HTR-8/SVneo (cell line): ENCODE results near the gene MYBPH.

Source experiments
- DNase-seq: peaks from one replicate; pipeline ENCODE4 v3.0.0; 2011; ENCODE audit warnings: low spot score, mixed read lengths; ENCODE audit not compliant: insufficient read length
- FAIRE-seq: peaks from 2 replicates; lab custom pipeline; 2011; peaks lifted over from hg19 to GRCh38; lab: Jason Lieb, UNC

The MYBPH gene

DNA sequence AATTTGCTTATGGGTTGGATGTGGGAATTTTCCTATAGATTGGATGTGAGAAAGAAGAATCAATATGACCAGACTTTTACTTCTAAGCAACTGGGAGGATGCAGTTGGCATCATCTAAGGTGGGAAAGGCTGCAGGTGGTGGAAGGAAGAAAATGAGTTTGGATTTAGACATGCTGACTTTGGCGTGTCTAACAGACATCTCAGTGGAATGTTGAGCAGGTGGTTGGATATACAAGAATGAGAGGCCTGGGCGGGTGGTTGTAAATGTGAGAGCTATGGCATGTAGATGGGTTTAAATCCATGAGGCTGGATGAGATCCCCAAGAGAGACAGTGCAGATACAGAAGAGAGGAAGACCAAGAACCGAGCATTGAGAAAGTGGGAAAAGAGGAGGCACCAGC lies 37.6 kb downstream of the MYBPH start:
- FAIRE-seq = no peak
- no peak for DNase-seq

DNA sequence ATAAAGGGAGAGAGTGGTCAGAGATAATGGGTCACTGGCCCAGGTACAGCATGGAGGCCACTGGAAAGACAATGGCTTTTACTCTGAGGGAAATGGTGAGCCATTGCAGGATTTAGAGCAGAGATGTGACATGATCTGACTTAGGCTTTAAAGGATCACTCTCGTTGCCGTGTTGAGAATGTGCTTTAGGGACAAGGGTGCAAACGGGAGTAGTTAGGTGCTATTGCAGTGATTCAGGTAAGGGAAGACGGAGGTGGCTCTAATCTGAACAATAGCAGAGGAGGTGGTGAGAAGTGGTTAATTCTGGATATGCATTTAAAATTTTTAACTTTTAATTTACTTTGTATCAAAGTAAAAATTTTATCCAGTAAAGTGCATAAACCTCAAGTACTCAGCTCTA lies 38.3 kb downstream of the MYBPH start:
- DNase-seq (no peak), FAIRE-seq (no peak)

DNA sequence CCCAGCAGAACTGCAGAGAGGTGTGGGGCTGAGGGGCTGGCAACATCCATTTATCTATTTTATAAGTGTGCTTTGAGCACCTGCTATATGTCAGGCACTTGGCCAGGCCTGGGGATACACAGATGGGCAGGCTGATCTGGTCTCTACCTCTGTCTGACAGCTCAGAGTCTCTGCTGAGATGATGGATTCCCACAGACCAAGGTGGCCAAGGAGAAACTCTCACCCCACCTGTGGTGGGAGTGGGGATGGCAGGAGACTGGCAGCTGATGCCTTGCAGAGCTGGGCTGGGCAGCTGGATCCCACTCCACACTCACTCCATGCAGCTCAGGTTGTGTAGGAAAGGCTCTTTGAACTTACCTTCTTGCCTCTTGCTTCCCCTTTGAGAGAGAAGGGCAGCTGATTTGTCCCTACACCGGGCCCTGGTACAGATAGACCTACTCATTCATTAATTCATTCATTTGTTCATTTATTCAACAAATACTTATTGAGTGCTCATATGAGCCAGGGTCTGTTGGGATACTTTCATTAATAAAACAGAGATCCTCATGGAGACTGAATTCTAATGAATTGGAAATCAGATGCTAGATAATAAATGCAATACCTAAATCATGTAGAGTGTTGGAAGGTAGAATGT lies 39.1 kb downstream of the MYBPH start:
- FAIRE-seq (no peak), DNase-seq (no peak)

DNA sequence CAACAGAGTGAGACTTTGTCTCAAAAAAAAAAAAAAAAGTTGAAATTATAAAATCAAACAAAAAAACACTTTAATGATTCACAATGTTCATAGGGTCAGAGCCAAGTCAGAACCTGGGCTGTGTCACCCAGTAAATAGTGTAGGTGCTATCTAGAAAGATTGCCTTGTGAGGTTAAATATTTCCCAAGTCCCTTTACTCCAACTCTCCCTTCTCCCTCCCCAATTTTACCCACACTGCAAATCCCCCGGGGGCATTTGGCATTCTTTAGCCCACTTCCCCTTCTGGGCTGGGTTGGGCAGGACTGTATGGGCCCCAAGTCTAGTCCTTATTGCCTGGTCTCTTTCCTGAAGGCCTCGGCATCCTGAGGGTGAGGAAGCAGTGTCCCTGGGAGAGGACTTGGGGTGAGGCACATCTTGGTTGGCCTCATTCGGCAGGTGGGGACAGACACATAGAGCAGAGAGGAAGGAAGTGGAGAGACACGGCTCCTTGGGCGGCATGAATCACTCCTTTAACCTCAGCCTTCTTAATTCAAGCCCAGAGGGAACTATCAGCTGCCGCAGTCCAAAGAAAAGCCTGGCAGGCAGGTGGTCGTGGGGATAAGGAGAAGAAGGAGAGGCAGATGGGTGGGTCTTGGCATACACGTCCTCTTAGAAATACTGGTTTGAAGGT lies 39.9 kb downstream of the MYBPH start:
- FAIRE-seq = no peak
- no peak for DNase-seq

DNA sequence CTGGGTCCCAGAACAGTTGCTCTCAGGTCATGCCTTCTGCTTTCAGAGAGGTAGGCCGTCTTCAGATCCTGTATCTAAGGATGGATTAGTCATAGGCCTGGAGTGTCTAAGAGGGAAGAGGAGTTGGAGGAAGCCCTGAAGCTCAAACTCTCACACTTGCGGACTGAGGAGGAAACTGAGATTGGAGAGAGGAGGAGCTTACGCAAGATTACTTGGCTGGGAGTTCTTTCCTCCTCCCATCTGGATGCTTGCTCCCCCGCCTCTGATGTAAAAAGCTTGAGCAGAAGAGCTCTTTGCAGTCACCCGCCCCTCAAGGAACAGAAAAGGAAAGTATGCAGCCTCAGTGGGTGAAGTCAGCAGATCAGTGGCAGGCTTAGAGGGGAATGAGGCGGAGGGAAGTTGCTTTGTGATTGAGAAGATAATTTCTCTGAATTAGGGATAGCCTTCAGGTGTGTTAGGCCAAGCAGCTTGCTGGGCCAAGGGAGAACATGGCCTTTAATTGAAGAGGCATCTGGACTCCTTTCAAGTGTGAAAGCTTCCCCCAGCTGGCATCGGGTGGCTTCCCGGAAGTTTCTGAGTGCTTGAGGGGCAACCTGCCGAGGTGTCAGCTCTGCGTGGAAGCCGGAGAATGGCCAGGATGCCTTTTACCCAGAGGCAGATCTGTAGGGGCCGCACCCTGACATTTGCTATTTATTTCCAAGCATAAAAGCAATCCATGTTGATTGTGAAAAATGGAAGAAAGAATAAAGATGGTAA lies 41.5 kb downstream of the MYBPH start:
- no peak for FAIRE-seq
- DNase-seq = no peak

DNA sequence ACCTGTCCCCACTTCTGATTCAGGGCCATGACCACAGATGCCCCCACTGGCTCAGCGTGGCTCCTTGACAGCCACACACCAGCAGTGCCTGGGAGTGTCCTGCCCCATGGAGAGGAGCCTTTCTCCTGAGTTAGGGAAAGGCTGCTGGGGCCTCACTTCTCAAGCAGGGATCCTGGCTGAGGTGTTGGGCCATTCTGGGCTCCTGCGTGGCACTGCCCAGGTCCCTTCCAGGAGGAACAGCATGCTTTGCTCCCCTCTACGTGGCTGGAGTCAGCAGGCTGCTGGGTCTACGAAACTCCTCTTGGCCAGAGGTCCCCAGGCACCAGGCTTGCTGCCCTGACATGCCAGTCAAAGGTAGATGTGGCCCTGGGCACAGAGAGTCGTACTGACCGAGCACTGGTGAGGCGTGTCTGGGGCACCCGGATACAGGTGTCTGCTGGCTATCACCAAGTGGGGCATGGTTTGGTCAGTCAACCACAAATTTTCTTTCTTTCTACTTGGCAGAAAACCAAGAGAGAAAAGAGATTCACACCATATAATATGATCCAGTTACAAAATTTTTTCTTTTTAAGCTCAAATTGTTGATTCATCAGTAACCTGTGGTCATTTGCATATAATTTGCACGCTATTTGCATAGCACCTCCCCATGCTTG lies 44.0 kb downstream of the MYBPH start:
- DNase-seq = no peak
- FAIRE-seq = no peak

DNA sequence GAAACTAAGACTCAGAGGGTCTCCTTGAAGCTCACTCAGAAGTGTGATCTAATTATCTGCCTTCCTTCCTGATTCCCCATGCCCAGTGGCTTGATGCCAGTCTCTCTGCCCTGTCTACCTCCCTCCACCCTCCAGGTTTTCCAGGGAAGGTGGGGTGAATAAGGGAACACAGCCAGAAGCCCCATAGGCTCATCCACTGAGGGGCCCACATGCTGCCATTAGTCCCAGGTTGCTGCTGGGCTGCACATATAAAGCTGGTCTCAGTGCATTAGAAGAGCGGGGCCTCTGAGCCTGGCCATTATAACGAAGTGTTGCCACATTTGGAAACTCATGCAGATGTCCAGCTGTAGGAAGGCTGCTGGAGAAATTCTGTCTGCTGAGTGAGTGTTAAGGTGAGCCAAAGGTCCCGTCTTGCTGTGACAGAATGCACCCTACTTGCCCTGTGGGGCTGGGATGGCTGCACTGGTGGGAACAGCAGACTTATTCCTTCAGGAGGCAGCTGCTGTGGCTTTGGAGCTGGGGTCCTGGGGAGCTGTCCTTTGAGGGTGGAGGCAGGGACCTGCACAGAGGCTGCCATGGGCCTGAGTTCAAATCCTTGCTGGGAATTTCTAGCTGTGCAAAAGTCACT lies 45.2 kb downstream of the MYBPH start:
- DNase-seq (no peak), FAIRE-seq (no peak)

DNA sequence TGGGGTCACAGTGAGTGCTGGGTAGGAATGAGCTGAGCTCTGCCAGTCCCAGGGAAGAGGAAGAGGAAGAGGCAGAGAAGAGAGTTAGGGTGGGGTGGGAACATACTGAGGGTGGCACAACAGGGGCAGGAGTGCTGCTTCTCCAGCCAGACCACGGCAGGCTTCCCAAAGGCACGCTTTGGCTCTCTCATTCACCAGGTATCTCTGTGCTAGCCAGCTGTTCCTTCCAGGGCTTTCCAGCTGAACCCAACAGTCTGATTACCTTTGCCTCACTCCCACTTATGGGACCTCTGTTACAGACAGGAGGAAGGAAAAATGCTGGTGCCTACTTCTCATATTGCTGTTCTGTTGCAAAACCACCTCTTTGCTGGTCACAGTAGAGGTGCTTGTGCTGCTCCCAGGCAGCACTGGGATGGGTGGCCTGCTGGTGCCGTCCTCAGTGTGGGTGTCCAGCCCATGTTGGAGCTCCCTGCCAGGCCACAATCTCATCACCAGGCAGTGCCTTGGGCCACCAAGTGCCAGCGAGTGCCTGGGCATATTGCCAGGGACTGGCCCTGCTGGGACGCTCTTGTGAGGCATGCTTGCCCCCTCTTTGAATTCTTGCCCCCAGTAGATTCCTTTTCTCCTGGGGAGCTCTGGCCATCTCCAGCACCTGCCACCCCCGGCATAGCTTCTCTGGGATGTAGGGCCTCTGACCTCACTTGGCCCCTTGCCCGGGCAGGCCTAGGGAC lies 46.0 kb downstream of the MYBPH start:
- no peak for DNase-seq
- FAIRE-seq = no peak

DNA sequence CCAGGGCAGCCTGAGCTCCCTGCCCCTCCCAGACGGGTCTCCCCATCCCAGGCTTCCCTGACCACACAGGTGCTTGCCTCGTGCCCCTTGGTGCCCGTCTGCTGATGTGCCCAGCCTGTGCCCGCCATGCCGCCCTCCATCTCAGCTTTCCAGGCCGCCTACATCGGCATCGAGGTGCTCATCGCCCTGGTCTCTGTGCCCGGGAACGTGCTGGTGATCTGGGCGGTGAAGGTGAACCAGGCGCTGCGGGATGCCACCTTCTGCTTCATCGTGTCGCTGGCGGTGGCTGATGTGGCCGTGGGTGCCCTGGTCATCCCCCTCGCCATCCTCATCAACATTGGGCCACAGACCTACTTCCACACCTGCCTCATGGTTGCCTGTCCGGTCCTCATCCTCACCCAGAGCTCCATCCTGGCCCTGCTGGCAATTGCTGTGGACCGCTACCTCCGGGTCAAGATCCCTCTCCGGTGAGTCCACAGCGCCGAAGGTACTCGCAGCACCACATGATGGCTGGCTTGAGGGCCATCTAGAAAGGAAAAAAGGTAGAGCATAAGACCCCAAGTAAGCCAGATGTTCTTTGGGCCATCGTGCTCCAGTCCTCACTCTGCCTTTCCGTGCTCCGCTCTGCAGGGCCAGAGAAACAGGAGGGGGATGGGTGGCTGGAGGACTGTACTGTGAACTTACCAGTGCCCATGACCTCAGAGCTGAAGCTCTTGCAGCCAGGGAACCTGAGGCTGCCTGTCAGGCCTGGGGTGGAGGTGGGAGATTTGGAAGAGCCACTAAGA lies 46.7 kb downstream of the MYBPH start:
- DNase-seq (no peak), FAIRE-seq (no peak)

DNA sequence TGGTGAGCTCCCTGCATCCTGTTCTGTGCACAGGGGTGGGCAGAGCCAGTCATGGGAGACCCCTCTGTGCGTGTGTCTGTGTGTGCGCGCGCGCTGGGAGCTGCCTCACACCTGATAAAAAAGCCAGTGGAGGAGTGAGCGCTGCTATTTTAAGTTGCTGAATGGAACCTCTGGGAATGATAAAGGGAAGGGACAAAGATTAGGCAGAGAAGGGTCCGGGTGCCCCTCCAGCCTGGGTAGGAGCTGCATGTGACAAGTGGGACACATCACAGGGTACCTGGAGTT lies 47.3 kb downstream of the MYBPH start:
- no peak for DNase-seq
- no peak for FAIRE-seq

DNA sequence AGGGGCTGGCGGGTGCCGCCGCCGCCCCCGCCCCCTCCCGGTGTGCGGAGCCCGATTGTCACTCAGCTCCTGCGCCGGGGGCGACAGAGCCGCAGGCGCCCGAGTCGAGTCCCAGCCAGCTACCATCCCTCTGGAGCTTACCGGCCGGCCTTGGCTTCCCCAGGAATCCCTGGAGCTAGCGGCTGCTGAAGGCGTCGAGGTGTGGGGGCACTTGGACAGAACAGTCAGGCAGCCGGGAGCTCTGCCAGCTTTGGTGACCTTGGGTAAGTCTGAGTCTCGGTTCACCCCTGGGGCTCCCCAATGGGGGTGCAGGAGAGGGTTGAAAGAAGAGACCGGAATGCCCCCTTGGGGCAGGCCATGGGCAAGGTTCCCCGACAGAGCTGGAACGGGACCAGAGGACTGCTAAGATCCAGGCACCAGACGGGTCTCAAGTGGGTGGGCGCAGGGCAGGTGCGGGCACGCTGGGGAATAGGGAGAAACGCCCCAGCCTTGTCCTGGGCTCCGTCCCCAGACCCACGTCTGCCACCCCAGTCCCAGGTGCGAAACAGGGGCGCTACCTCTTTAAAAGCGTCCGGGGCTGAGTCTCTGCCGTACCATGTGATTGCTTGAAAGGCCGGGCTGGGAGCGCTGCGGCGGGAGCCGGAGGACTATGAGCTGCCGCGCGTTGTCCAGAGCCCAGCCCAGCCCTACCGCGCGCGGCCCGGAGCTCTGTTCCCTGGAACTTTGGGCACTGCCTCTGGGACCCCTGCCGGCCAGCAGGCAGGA lies 47.8 kb downstream of the MYBPH start, which contains the start of gene ADORA1:
Gene ADORA1 (plus strand): TSS at position 61 of the 765 bp plus-strand sequence. CDS start 1,116 bp downstream, outside the sequence.
- no peak for FAIRE-seq
- peak; percentile 62 for DNase-seq

DNA sequence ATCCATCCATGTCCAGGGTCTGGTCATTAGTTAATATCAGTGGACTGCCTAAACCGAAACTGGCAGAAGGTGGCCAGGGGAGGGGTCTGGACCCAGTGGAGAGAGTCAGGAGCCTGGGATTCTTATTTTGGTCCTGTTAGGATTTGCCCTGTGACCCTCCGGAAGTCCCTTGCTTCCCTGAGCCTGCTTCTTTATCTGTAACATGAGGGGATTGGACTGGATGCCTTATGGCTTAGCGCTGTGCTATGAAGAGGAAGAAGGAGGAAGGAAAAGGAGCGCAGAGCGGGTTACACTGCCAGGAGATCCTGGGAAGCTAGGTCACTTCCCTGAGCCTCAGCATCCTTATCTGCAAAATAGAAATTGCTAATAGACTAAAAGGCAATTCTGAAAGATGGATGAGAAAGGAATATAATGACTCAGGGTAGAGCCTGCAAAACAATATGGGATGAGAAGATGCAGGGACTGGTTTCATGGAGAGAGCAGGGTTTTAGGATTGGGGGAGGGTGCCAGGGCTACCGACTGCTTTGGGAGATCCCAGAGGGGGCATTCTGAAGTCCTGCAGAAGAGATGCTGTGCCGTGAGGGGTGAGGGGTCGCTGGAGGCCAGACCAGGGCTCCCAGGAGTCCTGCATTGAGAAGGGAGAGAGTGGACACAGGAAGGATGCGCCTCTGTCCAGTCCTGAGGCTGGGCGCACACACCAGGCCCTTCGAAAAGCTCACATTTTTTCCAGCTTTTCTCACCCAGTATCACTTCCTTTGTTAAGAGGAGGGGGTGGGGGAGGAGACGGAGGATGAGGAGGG lies 48.6 kb downstream of the MYBPH start:
- no peak for DNase-seq
- no peak for FAIRE-seq

DNA sequence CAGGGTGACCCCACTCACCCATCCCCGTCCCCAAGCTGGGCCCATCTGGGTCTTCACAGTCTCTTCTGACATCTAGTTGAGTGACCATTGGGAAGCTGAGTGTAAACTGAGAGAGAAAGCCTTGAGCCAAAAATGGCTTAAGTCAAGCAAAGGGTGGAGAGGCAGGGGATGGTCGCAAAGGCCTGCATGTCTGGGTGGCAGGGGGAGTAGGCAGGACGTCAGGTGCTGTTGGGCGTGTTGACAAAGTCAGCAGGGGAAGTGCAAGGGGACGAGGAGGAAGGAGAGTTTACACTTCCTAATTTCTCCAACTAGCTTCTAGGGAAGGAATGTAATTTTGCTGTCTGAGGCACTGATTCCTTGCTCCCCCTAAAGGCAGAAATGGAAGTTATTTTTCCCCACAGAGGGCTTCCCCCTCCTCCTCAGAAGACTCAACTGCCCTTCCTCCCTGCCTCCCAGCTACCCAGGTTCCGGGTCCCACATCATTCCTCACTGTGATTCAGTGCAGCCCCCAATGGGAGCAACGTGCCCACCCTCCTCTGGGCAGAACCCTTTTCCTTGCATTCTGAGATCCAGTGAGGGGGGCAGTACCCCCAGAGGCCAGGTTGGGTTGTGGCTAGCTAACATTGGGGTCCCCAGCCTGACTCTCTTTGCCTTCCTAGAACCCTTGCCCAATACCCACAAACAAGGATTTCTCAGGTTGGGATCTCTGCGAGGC lies 49.3 kb downstream of the MYBPH start:
- no peak for FAIRE-seq
- DNase-seq = no peak

DNA sequence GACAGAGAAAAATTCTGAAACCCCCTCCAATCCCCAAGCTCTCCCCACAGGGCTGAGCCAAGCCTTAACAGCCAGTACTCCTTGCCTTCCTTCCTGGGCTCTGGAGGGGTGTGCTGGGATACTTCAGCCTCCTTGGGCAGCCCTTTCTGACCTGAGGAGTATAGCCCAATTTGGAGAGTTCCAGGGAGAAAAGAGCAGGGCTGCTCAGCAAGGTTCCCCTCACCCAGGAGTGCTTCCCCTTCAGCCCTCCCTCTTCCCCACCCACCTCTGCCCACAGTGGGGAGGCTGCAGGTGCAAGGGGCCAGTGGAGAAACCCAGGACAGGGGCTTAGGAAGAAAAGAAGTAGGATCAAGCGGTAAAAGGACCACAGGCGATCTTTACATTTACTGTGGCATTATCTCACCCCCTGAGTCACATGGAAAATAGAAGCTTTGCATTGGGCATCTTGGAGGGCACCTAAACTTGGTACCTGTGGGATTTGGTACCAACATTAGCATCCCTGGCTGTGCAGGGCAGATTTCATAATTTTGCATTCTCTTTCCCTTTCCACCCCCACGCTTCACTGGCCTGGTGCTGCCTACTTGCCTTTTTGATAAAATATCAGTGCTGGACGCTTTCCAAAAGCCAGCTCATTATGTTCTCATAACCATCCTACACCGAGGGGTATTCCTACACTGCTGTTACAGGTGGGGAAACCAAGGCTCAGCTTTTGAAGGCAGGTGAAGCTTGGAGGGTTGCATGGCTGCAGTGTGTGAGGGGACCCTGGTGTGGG lies 50.9 kb downstream of the MYBPH start:
- DNase-seq = no peak
- FAIRE-seq = no peak

DNA sequence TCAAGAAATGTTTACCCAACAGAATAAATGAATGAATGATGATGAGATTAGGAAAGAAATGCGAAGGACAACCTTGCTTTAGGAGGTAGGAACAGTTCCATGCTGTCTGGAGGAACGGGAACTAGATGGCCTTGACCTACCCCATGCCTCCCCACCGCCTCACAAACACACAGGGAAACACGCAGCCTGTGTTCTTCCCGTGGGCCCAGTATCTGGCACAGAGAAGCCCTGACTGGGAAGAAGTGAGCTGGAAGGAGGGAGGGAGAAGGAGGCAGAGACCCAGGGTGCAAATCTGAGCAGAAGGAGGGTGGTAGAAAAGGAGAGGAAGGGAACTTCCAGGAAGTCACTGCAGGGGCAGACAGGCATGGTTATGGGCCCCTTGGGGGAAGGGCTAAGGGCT lies 51.6 kb downstream of the MYBPH start:
- DNase-seq (no peak), FAIRE-seq (no peak)

DNA sequence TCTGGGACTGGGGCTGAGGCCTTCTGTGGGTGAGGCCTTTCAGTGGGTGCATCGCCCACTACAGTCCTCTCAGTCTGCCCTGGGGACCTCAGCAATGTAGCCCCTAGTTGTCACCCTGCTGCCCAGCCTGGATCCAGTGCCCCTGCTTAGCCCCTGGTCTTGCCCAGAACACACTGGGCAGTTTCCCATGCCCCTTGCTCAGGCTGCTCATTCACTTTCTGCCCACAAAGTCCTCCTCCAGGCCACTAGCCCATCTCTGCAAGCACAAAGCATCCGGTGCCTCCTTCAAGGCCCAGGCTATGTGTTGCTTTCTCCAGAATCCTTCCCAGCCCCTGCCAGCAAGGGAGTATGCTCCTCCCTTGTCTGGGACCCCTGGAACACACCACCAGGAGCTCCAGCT lies 53.5 kb downstream of the MYBPH start:
- DNase-seq = no peak
- FAIRE-seq = no peak
